HCT116 (cell line): ENCODE results near the gene PSMD4. TPM values are rescaled to one million over a fixed set of nuclear protein-coding genes. Genes with fewer than 3 reads are reported as not detected.
A peak's percentile ranks its signal among the peaks of the same experiment; 100 is the strongest.
"Not testable (repeated sequence)": the region's sequence is repeated elsewhere in the genome, so short reads cannot be mapped to it uniquely, and the experiment has no call there.

Experiments used
- ATAC-seq: fragments of 200-7000 bp; cut with Tn5 transposase; 2 replicates; pipeline ENCODE4 v1.9.1; 2020; ENCODE audit warnings: mild to moderate bottlenecking, moderate library complexity
- BruUV-seq: library from RNA; stranded (reverse); fragments of 400-500 nt; replicated peaks from 2 replicates; lab custom pipeline; 2021; lab: Mats Ljungman, UMichigan
- CTCF ChIA-PET: fragments of 300-600 bp; sonication (Branson Sonifier 250); formaldehyde crosslinking; loops from one replicate; lab custom pipeline; 2021; ENCODE audit warnings: antibody characterized with exemption; lab: Charles Lee
- POLR2A ChIA-PET: fragments of 300-600, 350-600 bp; sonication (Branson Sonifier 250); formaldehyde crosslinking; loops from one replicate; lab custom pipeline; 2021; ENCODE audit warnings: antibody characterized with exemption; lab: Charles Lee
- RAD21 ChIA-PET, 2 experiments: fragments of 300-600 bp; sonication (Branson Sonifier 250); formaldehyde crosslinking; loops; one replicate each; lab custom pipeline; 2023; ENCODE audit warnings: low total read pairs in 2 of 2; ENCODE audit not compliant: uncharacterized antibody in 2 of 2, unreplicated experiment in 2 of 2, low non-redundant PET in 1 of 2; lab: Charles Lee
- DNase-seq: peaks from one replicate; pipeline ENCODE4 v3.0.0-alpha.2; 2010; ENCODE audit warnings: low read depth, low spot score
- H2AFZ ChIP-seq: fragments of 200-600 bp; shearing (Covaris generic), sonication (generic); 2 replicates; pipeline ENCODE4 v1.6.1; 2017; ENCODE audit warnings: low read depth, mixed run types, mixed read lengths, antibody characterized with exemption, low read length; ENCODE audit not compliant: poor library complexity, severe bottlenecking
- H3K27ac ChIP-seq: 2 replicates; pipeline ENCODE4 v1.5.1; 2012; ENCODE audit warnings: low read depth, low read length
- H3K27me3 ChIP-seq: fragments of 200-600 bp; sonication (generic); 2 replicates; pipeline ENCODE4 v1.6.1; 2016; ENCODE audit warnings: mixed run types, low read length, mixed read lengths; ENCODE audit not compliant: insufficient read depth
- H3K36me3 ChIP-seq, 2 experiments: fragments of 200-500 bp in 1 of 2; fragments of 200-600 bp in 1 of 2; sonication (Bioruptor generic) in 1 of 2; sonication (generic) in 1 of 2; 2 replicates each; pipeline versions ENCODE4 v1.5.1 to v1.6.1; 2014 to 2016; ENCODE audit warnings: low read length in 2 of 2, inconsistent platforms in 1 of 2, mixed read lengths in 1 of 2, mixed run types in 1 of 2; ENCODE audit not compliant: insufficient read depth in 2 of 2, control insufficient read depth in 1 of 2
- H3K4me1 ChIP-seq, 2 experiments: fragments of 200-600 bp in 1 of 2; sonication (generic) in 1 of 2; 2 replicates each; pipeline versions ENCODE4 v1.5.1 to v1.6.1; 2012 to 2017; ENCODE audit warnings: low read length in 2 of 2, inconsistent platforms in 1 of 2, mild to moderate bottlenecking in 1 of 2, mixed read lengths in 1 of 2, mixed run types in 1 of 2, moderate library complexity in 1 of 2; ENCODE audit not compliant: insufficient read depth in 2 of 2, control insufficient read depth in 1 of 2
- H3K4me2 ChIP-seq: fragments of 200-600 bp; sonication (generic); 2 replicates; pipeline ENCODE4 v1.6.1; 2017; ENCODE audit warnings: mixed run types, low read length, mixed read lengths
- H3K4me3 ChIP-seq, 2 experiments: fragments of 200-600 bp in 1 of 2; sonication (generic) in 1 of 2; replicated peaks in 1 of 2; 2 replicates each; pipeline ENCODE4 v1.5.1; 2011 to 2016; ENCODE audit warnings: low read length in 2 of 2, control low read depth in 1 of 2, low read depth in 1 of 2, mild to moderate bottlenecking in 1 of 2, mixed read lengths in 1 of 2, mixed run types in 1 of 2
- H3K79me2 ChIP-seq: fragments of 200-600 bp; sonication (generic); 2 replicates; pipeline ENCODE4 v1.6.1; 2017; ENCODE audit warnings: mild to moderate bottlenecking, mixed run types, low read length, moderate library complexity, mixed read lengths; ENCODE audit not compliant: insufficient read depth
- H3K9ac ChIP-seq: fragments of 200-600 bp; sonication (generic); 2 replicates; pipeline ENCODE4 v1.6.1; 2016; ENCODE audit warnings: low read length, mixed read lengths
- H3K9me2 ChIP-seq: fragments of 200-600 bp; sonication (generic), shearing (Covaris generic); 2 replicates; pipeline ENCODE4 v1.6.1; 2017; ENCODE audit warnings: mixed run types, mild to moderate bottlenecking, moderate library complexity; ENCODE audit not compliant: insufficient read depth
- H3K9me3 ChIP-seq, 2 experiments: fragments of 200-500 bp in 1 of 2; fragments of 200-600 bp in 1 of 2; sonication (Bioruptor generic) in 1 of 2; sonication (generic) in 1 of 2; 2 replicates each; pipeline ENCODE4 v1.6.1; 2014 to 2017; ENCODE audit warnings: low read length in 2 of 2, mixed read lengths in 2 of 2, inconsistent platforms in 1 of 2, low read depth in 1 of 2, mild to moderate bottlenecking in 1 of 2, mixed run types in 1 of 2, moderate library complexity in 1 of 2; ENCODE audit not compliant: control insufficient read depth in 1 of 2, insufficient read depth in 1 of 2
- H4K20me1 ChIP-seq: fragments of 200-600 bp; sonication (generic), shearing (Covaris generic); 2 replicates; pipeline ENCODE4 v1.6.1; 2017; ENCODE audit warnings: mixed run types, mild to moderate bottlenecking, moderate library complexity; ENCODE audit not compliant: insufficient read depth
- EGR1 ChIP-seq: IDR thresholded peaks from 2 replicates; pipeline ENCODE4 v1.6.1; 2012; ENCODE audit warnings: low read depth
- ELF1 ChIP-seq: IDR thresholded peaks from 2 replicates; pipeline ENCODE4 v1.6.1; 2012; ENCODE audit warnings: low read depth, borderline replicate concordance
- POLR2A ChIP-seq: IDR thresholded peaks from 2 replicates; pipeline ENCODE4 v1.7.0; 2011; ENCODE audit warnings: borderline replicate concordance; ENCODE audit not compliant: insufficient read depth, insufficient read length; ENCODE audit errors: extremely low read depth
- SRF ChIP-seq: IDR thresholded peaks from 2 replicates; pipeline ENCODE4 v1.6.1; 2012; ENCODE audit warnings: low read depth
- TCF7L2 ChIP-seq: IDR thresholded peaks from 2 replicates; pipeline ENCODE4 v1.7.0; 2011; ENCODE audit warnings: borderline replicate concordance, inconsistent platforms; ENCODE audit not compliant: insufficient read depth, insufficient read length; ENCODE audit errors: extremely low read depth
- ZFX ChIP-seq: fragments of 450-650 bp; IDR thresholded peaks from 2 replicates; pipeline ENCODE4 v1.6.1; 2017
- intact Hi-C: fragments of 100-400 bp; cut with micrococcal nuclease; formaldehyde crosslinking; loops from 2 replicates; pipeline ENCODE4 v1.10.0; 2022
- total RNA-seq: library from RNA; stranded (reverse); gene quantifications from one replicate; pipeline ENCODE4 v1.2.1, GENCODE V29; 2021; ENCODE audit not compliant: unreplicated experiment
- TF ChIP-seq, protein P1 (sequence below): IDR thresholded peaks from 2 replicates; pipeline ENCODE4 v1.6.1; 2012; ENCODE audit warnings: low read depth
- TF ChIP-seq, protein P2 (sequence below): IDR thresholded peaks from 2 replicates; pipeline ENCODE4 v1.6.1; 2012

Gene PSMD4
- total RNA-seq, 1 experiment from 2014 or later, result 225 TPM

DNA sequence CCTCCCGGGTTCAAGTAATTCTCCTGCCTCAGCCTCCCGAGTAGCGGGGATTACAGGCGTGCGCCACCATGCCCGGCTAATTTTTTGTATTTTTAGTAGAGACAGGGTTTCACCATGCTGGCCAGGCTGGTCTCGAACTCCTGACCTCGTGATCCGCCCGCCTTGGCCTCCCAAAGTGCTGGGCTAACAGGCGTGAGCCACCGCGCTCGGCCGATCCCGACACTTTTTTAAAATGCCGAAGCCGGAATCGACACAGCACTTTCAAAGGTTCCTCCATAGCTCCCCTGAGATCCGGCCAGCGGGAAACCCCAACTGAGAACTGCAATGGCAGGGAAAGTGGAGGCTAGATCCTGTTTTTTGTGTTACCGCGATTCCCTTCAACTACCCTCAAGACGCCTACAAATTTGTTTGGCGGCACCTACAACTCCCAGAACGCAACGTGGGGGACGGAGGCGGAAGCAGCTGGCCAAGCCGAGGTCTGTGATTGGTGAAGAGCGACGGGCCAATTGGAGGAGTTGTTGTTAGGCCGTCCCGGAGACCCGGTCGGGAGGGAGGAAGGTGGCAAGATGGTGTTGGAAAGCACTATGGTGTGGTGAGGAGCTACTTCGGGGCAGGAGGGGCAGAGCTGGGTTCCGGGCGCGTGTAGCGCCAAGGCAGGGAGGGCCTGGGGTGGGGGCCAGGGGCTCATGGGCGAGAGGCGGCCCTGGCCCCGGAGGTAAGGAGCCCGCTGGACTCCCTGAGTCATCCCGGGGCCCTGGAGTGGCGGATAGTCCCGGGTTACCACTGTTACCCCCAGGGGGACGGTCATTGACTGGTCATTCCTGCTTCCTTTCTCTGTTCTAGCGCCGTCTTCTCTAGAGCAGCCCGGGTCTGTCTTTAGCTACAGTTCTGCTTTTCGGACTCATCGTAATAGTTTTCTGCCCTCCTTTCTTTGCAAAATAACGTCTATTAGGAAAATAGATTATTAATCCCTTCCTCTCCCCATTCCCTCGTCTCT is at the start of gene PSMD4 (continued):
- TF ChIP-seq, protein P1, sequence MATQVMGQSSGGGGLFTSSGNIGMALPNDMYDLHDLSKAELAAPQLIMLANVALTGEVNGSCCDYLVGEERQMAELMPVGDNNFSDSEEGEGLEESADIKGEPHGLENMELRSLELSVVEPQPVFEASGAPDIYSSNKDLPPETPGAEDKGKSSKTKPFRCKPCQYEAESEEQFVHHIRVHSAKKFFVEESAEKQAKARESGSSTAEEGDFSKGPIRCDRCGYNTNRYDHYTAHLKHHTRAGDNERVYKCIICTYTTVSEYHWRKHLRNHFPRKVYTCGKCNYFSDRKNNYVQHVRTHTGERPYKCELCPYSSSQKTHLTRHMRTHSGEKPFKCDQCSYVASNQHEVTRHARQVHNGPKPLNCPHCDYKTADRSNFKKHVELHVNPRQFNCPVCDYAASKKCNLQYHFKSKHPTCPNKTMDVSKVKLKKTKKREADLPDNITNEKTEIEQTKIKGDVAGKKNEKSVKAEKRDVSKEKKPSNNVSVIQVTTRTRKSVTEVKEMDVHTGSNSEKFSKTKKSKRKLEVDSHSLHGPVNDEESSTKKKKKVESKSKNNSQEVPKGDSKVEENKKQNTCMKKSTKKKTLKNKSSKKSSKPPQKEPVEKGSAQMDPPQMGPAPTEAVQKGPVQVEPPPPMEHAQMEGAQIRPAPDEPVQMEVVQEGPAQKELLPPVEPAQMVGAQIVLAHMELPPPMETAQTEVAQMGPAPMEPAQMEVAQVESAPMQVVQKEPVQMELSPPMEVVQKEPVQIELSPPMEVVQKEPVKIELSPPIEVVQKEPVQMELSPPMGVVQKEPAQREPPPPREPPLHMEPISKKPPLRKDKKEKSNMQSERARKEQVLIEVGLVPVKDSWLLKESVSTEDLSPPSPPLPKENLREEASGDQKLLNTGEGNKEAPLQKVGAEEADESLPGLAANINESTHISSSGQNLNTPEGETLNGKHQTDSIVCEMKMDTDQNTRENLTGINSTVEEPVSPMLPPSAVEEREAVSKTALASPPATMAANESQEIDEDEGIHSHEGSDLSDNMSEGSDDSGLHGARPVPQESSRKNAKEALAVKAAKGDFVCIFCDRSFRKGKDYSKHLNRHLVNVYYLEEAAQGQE, result no peak
- TF ChIP-seq ELF1 (peak; percentile 88), SRF (no peak), ZFX (peak; percentile 54; the same call in 1 of the 2 replicates), EGR1 (no peak), TCF7L2 (no peak), POLR2A (peak; percentile 84)
- TF ChIP-seq, protein P2, sequence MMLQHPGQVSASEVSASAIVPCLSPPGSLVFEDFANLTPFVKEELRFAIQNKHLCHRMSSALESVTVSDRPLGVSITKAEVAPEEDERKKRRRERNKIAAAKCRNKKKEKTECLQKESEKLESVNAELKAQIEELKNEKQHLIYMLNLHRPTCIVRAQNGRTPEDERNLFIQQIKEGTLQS, result no peak
- TF ChIP-seq, all 23 proteins: peak for 8

DNA sequence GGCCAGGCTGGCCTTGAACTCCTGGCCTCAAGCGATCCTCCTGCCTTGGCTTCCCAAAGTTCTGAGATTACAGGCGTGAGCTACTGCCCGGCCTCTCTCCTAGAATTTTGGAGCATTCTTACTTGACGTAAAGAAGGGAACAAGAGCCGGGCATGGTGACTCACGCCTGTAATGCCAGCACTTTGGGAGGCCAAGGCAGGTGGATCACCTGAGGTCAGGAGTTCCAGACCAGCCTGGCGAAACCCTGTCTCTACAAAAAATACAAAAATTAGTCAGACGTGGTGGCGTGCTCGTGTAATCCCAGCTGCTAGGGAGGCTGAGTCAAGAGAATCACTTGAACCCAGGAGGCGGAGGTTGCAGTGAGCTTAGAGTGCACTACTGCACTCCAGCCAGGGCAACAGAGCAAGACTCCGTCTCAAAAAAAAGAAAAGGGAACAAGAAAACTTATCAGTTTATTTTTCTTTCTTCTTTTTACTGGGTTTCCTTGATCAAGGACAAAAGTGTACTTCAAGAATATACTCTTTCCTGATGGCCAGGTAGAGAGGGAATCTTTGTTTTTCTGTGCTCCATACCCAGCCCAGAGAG is 49.1 kb upstream of the PSMD4 start:
- intact Hi-C loops, H3K4me3 ChIP-seq, H2AFZ ChIP-seq, H4K20me1 ChIP-seq, DNase-seq, CTCF ChIA-PET, H3K9me3 ChIP-seq, H3K4me2 ChIP-seq, H3K4me1 ChIP-seq, H3K9ac ChIP-seq, RAD21 ChIA-PET, H3K27me3 ChIP-seq, H3K9me2 ChIP-seq, BruUV-seq, ATAC-seq, H3K27ac ChIP-seq, POLR2A ChIA-PET: not testable (repeated sequence)
- Histone ChIP-seq H3K36me3 (peaks cover 15 to 16% of the 10 kb centered on the region in 2 experiments; a peak in 2 of 4 replicates), H3K79me2 (peaks cover 98% of the 10 kb centered on the region)
